SK-N-SH (cell line): Measurements from ENCODE around the gene DNAJC17. TPM values are rescaled to one million over a fixed set of nuclear protein-coding genes. Genes with fewer than 3 reads are reported as not detected.

Experiments
- CTCF ChIA-PET: fragments of 300-600, 350-600 bp; formaldehyde crosslinking; extraction: SDS; loops from one replicate; lab custom pipeline; 2021; lab: Yijun Ruan, JAX
- POLR2A ChIA-PET: fragments of 350-600 bp; sonication (Branson Sonifier 250); formaldehyde crosslinking; extraction: SDS; loops from one replicate; lab custom pipeline; 2020; ENCODE audit warnings: antibody characterized with exemption, inconsistent platforms; lab: Yijun Ruan, JAX
- DNase-seq: peaks from one replicate; pipeline ENCODE4 v3.0.0; 2012
- H2AFZ ChIP-seq: fragments of 200-600 bp; sonication (generic); 2 replicates; pipeline ENCODE4 v1.8.1; 2016; ENCODE audit warnings: antibody characterized with exemption, mild to moderate bottlenecking, low read depth
- H3F3A ChIP-seq: fragments of 200-600 bp; sonication (generic); replicated peaks from 2 replicates; pipeline ENCODE3; 2016; ENCODE audit warnings: antibody characterized with exemption, mild to moderate bottlenecking; ENCODE audit not compliant: insufficient read depth
- H3K27ac ChIP-seq, 2 experiments: fragments of 200-500 bp in 1 of 2; fragments of 200-600 bp in 1 of 2; sonication (Bioruptor generic) in 1 of 2; sonication (generic), shearing (Covaris generic) in 1 of 2; 2 replicates each; pipeline versions ENCODE4 v1.5.1 to v1.6.1; 2014 to 2016; ENCODE audit warnings: low read depth in 2 of 2, inconsistent platforms in 1 of 2, low read length in 1 of 2, mild to moderate bottlenecking in 1 of 2, mixed read lengths in 1 of 2
- H3K27me3 ChIP-seq: fragments of 200-600 bp; sonication (generic), shearing (Covaris generic); 2 replicates; pipeline ENCODE4 v1.6.1; 2016; ENCODE audit warnings: mixed run types; ENCODE audit not compliant: insufficient read depth
- H3K36me3 ChIP-seq, 2 experiments: fragments of 200-500 bp in 1 of 2; fragments of 200-600 bp in 1 of 2; sonication (Bioruptor generic) in 1 of 2; sonication (generic) in 1 of 2; replicated peaks in 1 of 2; 2 replicates each; pipeline versions ENCODE3 to v1.5.1; 2014 to 2016; ENCODE audit warnings: low read length in 1 of 2, mild to moderate bottlenecking in 1 of 2; ENCODE audit not compliant: insufficient read depth in 2 of 2, control insufficient read depth in 1 of 2
- H3K4me1 ChIP-seq, 2 experiments: fragments of 200-500 bp in 1 of 2; fragments of 200-600 bp in 1 of 2; sonication (Bioruptor generic) in 1 of 2; sonication (generic), shearing (Covaris generic) in 1 of 2; 2 replicates each; pipeline versions ENCODE4 v1.5.1 to v1.6.1; 2014 to 2016; ENCODE audit warnings: low read depth in 1 of 2, low read length in 1 of 2, mixed run types in 1 of 2; ENCODE audit not compliant: insufficient read depth in 2 of 2, control insufficient read depth in 1 of 2
- H3K4me2 ChIP-seq: fragments of 200-600 bp; sonication (generic), shearing (Covaris generic); 2 replicates; pipeline ENCODE4 v1.6.1; 2017; ENCODE audit warnings: mixed run types
- H3K4me3 ChIP-seq, 2 experiments: fragments of 200-500 bp in 1 of 2; fragments of 200-600 bp in 1 of 2; sonication (Bioruptor generic) in 1 of 2; sonication (generic), shearing (Covaris generic) in 1 of 2; 2 replicates each; pipeline versions ENCODE4 v1.5.1 to v1.8.1; 2014 to 2016; ENCODE audit warnings: low read depth in 2 of 2, inconsistent platforms in 1 of 2, low read length in 1 of 2, mild to moderate bottlenecking in 1 of 2, mixed read lengths in 1 of 2, moderate library complexity in 1 of 2
- H3K79me2 ChIP-seq: fragments of 200-600 bp; sonication (generic); 2 replicates; pipeline ENCODE4 v1.8.1; 2017; ENCODE audit warnings: mild to moderate bottlenecking; ENCODE audit not compliant: insufficient read depth
- H3K9ac ChIP-seq: fragments of 200-600 bp; sonication (generic); 2 replicates; pipeline ENCODE4 v1.6.1; 2017; ENCODE audit warnings: mixed run types
- H3K9me2 ChIP-seq: fragments of 200-600 bp; sonication (generic); 2 replicates; pipeline ENCODE4 v1.6.1; 2017; ENCODE audit warnings: mixed run types
- H3K9me3 ChIP-seq: fragments of 200-600 bp; sonication (generic); 2 replicates; pipeline ENCODE4 v1.6.1; 2017; ENCODE audit warnings: mixed run types, mild to moderate bottlenecking, moderate library complexity
- H4K20me1 ChIP-seq: fragments of 200-600 bp; sonication (generic); 2 replicates; pipeline ENCODE4 v1.6.1; 2017; ENCODE audit warnings: mild to moderate bottlenecking, mixed run types; ENCODE audit not compliant: insufficient read depth
- CHD2 ChIP-seq: fragments of 150-350 bp; IDR thresholded peaks from 2 replicates; pipeline ENCODE4 v1.6.1; 2018; ENCODE audit warnings: low read length; ENCODE audit not compliant: partially characterized antibody
- CTCF ChIP-seq: fragments of 200-600 bp; sonication (generic); IDR thresholded peaks from 2 replicates; pipeline ENCODE4 v1.6.1; 2017; ENCODE audit warnings: antibody characterized with exemption, mild to moderate bottlenecking, moderate library complexity
- ELF1 ChIP-seq: IDR thresholded peaks from 2 replicates; pipeline ENCODE4 v1.4.0; 2012
- EZH2phosphoT487 ChIP-seq: fragments of 200-600 bp; sonication (generic); IDR thresholded peaks from 2 replicates; pipeline ENCODE4 v1.6.1; 2017; ENCODE audit warnings: low read depth, mixed run types, mild to moderate bottlenecking, antibody characterized with exemption, moderate library complexity, borderline replicate concordance
- GATA2 ChIP-seq: sonication (generic); formaldehyde crosslinking; IDR thresholded peaks from 2 replicates; pipeline ENCODE4 v1.5.0; 2020; ENCODE audit warnings: mild to moderate bottlenecking, missing genetic modification reagents
- PBX3 ChIP-seq: IDR thresholded peaks from 2 replicates; pipeline ENCODE4; 2012
- RAD21 ChIP-seq: IDR thresholded peaks from 2 replicates; pipeline ENCODE4 v1.6.1; 2012; ENCODE audit warnings: mild to moderate bottlenecking, low read length
- RCOR1 ChIP-seq: fragments of 150-350 bp; IDR thresholded peaks from 2 replicates; pipeline ENCODE4 v1.6.1; 2017; ENCODE audit warnings: antibody characterized with exemption, low read length
- RFX5 ChIP-seq: IDR thresholded peaks from 2 replicates; pipeline ENCODE4 v1.6.1; 2012; ENCODE audit warnings: mild to moderate bottlenecking, improper control_type of control experiment, low read length
- SIN3A ChIP-seq: IDR thresholded peaks from 2 replicates; pipeline ENCODE4 v1.6.1; 2012; ENCODE audit warnings: low read depth, mild to moderate bottlenecking, low read length, moderate library complexity, borderline replicate concordance
- SMC3 ChIP-seq: IDR thresholded peaks from 2 replicates; pipeline ENCODE4 v1.6.1; 2012; ENCODE audit warnings: low read depth, low read length, improper control_type of control experiment
- TAF1 ChIP-seq: IDR thresholded peaks from 2 replicates; pipeline ENCODE4 v1.6.1; 2012; ENCODE audit warnings: low read depth, mild to moderate bottlenecking, low read length, moderate library complexity, borderline replicate concordance
- TCF12 ChIP-seq: IDR thresholded peaks from 2 replicates; pipeline ENCODE4 v1.4.0; 2012
- TEAD4 ChIP-seq: IDR thresholded peaks from 2 replicates; pipeline ENCODE4 v1.4.0; 2012; ENCODE audit warnings: mild to moderate bottlenecking, borderline replicate concordance; ENCODE audit not compliant: insufficient read depth
- USF1 ChIP-seq: IDR thresholded peaks from 2 replicates; pipeline ENCODE4 v1.4.0; 2012; ENCODE audit warnings: low read depth, borderline replicate concordance
- USF2 ChIP-seq: fragments of 150-350 bp; IDR thresholded peaks from 2 replicates; pipeline ENCODE4 v1.6.1; 2017; ENCODE audit warnings: antibody characterized with exemption, low read length, low read depth, borderline replicate concordance
- WGBS: methylation state at CpG from one replicate; pipeline ENCODE4 v1.1.6; 2017; ENCODE audit warnings: low lambda C conversion rate; 5-methylcytosine and 5-hydroxymethylcytosine counted together
- polyA plus RNA-seq, 3 experiments: library from polyadenylated mRNA; depleted of rRNA; stranded (reverse); fragments of >200 nt; gene quantifications; 2 replicates each; pipeline ENCODE4 v1.2.3, GENCODE V29; 2012

Gene DNAJC17
- polyA plus RNA-seq, 1 of the 3 experiments (the other 2 are of a cell fraction): 61.6 TPM

GRCh38 chr15:40750885-40751284 lies 56.4 kb downstream of the DNAJC17 start:
- H3F3A ChIP-seq: peaks cover 6% of the 10 kb centered on the region
- H3K4me2 ChIP-seq: no peak overlapping the region
- peaks cover 0 to 14% of the 10 kb centered on the region in 2 experiments; a peak in 2 of 4 replicates for H3K4me1 ChIP-seq
- no peak overlapping the region for H2AFZ ChIP-seq
- ChIA-PET CTCF (interaction anchor here (20.8 kb wide), 1 partner anchor 27 kb away, joined by 555 read pairs; the partner anchor contains the start of genes C15orf62 and GCHFR), POLR2A (no interaction called here)
- H4K20me1 ChIP-seq: no peaks in the 10 kb centered on the region
- 98% methylated on average over 4 of the region's 4 CpGs for WGBS
- peaks cover 14 to 19% of the 10 kb centered on the region in 2 experiments for H3K36me3 ChIP-seq
- H3K9me3 ChIP-seq: no peaks in the 10 kb centered on the region
- no peak overlapping the region for H3K4me3 ChIP-seq
- no peaks in the 10 kb centered on the region for H3K27me3 ChIP-seq
- no peak overlapping the region for H3K27ac ChIP-seq
- no peak for DNase-seq
- H3K9me2 ChIP-seq: no peaks in the 10 kb centered on the region
- no peak overlapping the region for H3K9ac ChIP-seq
- H3K79me2 ChIP-seq: peaks cover 37% of the 10 kb centered on the region
- TF ChIP-seq SMC3: no peak
- TF ChIP-seq TEAD4: no peak
- no peak for TF ChIP-seq USF1
- no peak for TF ChIP-seq RAD21
- no peak for TF ChIP-seq GATA2 (CRISPR knock-in tag)
- TF ChIP-seq RFX5: no peak
- TF ChIP-seq ELF1: no peak
- no peak for TF ChIP-seq USF2
- TF ChIP-seq TAF1: no peak
- no peak for TF ChIP-seq EZH2phosphoT487
- no peak for TF ChIP-seq CHD2
- TF ChIP-seq PBX3: no peak
- no peak for TF ChIP-seq SIN3A
- no peak for TF ChIP-seq TCF12
- no peak for TF ChIP-seq CTCF
- no peak for TF ChIP-seq RCOR1
- TF ChIP-seq, all 33 proteins: peak for 0
